Measurements from ENCODE around the gene KCNJ14.

Gene KCNJ14

GRCh38 chr19:48445606-48446481 lies 9.5 kb upstream of the KCNJ14 start, which contains the start of gene GRWD1:
TSS of gene GRWD1 (plus strand) at chr19:48445983. CDS start at chr19:48446006, 23 bp downstream.
- peak; percentile 94 for DNase-seq

- no peak for DNase-seq
Observed at GRCh38 chr19:48446579-48446978, 8.8 kb upstream of the KCNJ14 start.

GRCh38 chr19:48448563-48448962 lies 6.8 kb upstream of the KCNJ14 start:
- DNase-seq, result no peak

DNA sequence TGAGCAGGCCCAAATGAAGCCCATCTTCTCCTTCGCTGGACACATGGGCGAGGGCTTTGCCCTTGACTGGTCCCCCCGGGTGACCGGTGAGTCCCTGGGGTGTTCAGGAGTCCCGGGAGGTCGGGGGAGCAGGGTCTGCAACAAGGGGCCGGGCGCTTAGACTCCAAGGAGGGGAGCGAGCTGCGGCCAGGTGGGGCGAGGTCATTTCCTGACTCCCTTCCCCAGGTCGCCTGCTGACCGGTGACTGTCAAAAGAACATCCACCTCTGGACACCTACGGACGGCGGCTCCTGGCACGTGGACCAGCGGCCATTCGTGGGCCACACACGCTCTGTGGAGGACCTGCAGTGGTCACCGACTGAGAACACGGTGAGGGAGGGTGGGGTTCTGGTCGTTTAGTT lies 4.9 kb upstream of the KCNJ14 start:
- no peak for DNase-seq

DNA sequence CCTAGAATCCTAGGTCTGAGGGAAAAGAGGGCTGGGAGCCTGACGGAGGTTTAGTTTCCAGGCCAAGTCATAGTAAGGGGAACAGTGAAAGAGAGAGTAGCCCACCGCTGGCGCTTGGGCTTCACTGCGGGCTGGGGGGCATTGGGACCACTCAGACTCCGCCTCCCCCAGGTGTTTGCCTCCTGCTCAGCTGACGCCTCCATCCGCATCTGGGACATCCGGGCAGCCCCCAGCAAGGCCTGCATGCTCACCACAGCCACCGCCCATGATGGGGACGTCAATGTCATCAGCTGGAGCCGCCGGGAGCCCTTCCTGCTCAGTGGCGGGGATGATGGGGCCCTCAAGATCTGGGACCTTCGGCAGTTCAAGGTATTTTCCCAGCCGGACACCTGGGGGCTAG lies 4.5 kb upstream of the KCNJ14 start:
- no peak for DNase-seq

DNA sequence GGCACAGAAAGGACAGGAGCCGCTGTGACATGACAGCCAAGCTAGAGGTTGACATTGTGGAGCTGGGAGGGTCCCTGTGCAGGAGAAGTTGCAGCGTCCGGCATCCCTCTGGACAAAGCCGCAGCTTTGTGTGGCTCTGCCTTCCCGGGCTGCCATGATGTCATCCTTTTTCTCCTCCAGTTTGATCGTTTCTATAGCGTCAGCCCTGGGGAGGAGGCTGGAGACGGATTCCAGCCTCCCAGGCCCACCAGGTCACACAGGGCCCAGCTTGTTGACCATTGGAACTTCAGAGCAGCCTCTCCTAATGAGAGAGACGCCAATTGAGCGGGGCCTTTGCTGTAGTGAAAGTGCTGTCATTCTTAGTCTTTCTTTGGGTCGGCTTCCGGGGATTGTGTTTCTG lies 3.8 kb upstream of the KCNJ14 start:
- DNase-seq, result no peak

DNA sequence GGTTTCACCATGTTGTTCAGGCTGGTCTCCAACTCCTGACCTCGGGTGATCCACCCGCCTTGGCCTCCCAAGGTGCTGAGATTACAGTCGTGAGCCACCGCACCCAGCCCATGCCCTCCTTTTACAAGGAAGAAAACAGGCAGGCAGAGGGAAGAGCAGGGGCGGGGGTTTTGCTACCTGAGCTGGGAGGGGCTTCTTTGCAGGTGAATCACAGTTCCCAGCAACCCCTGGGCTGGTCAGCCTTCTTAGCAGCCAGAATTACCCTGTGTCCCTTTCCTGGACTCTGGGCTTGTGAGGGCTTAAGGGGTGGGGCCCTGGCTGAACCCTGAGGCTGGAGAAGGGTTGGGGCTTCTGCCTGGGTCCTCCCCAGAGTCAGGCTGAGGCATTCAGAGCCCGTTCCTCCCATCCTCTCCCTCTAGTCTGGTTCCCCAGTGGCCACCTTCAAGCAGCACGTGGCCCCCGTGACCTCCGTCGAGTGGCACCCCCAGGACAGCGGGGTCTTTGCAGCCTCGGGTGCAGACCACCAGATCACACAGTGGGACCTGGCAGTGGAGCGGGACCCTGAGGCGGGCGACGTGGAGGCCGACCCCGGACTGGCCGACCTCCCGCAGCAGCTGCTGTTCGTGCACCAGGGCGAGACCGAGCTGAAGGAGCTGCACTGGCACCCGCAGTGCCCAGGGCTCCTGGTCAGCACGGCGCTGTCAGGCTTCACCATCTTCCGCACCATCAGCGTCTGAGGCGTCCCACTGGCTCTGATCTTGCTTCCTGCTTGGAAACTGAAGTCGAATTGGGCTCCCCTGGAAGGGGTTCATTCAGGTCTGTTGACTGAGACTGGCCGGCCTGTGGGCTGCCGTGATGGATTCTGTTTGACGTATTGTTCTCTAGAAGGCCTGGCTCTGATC lies 2.8 kb upstream of the KCNJ14 start:
- DNase-seq, result no peak

GRCh38 chr19:48454150-48454730 lies 1.1 kb upstream of the KCNJ14 start:
- DNase-seq, result no peak

DNA sequence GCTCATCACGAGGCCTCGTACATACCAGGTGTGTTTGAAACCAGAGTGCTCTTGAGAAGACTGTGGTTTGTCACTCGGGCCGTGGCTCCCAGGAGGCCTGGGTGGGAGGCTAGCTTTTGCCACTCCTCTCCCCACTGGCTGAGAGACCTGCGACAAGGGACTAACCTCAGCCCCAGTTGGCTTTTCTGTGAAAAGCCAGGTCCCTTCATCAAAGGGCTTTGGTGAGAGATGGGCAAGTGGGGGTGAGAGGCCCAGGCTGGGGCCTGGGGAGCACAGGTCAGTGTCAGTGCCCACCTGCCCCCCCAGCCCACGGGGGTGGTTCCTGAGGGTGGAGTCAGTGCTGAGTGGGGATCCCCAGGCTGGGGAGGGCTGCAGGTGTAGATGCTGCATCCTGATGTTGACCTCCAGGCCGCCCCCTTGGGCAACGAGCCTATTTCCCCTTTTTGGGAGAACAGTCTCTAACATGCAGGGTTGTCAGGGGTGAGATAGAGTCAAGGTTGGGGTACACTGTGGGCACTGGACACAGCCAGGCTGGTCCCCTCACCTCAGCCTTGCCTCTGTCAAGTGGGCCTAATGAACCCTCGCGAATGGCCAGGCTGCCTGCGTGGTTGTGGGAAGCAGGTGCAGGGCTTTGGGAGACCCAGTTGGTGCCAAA lies 661 bp downstream of the KCNJ14 start:
- DNase-seq, result no peak

DNA sequence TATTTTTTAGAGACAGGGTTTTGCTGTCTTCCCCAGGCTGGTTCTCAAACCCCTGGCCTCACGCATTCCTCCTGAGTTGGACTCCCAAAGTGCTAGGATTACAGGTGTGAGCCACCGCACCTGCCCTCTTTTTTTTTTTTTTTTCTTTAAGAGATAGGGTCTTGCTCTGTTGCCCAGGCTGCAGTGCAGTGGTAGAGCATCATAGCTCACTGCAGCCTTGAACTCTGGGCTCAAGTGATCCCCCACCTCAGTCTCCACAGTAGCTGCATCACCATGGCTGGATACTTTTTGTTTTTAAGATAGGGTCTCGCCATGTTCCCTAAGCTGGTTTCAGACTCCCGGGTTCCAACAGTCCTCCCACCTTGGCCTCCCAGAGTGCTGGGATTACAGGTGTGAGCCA lies 1.5 kb downstream of the KCNJ14 start:
- no peak for DNase-seq

GRCh38 chr19:48458016-48458415 lies 2.6 kb downstream of the KCNJ14 start:
- no peak for DNase-seq

DNA sequence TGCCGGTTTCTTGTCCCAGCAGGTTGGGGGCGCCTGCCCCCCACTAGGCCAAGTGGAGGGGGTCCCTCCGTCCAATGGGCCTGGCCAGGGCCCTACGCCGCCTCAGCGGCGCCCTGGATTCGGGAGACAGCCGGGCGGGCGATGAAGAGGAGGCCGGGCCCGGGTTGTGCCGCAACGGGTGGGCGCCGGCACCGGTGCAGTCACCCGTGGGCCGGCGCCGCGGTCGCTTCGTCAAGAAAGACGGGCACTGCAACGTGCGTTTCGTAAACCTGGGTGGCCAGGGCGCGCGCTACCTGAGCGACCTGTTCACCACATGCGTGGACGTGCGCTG lies 6.2 kb downstream of the KCNJ14 start:
- no peak for DNase-seq

DNA sequence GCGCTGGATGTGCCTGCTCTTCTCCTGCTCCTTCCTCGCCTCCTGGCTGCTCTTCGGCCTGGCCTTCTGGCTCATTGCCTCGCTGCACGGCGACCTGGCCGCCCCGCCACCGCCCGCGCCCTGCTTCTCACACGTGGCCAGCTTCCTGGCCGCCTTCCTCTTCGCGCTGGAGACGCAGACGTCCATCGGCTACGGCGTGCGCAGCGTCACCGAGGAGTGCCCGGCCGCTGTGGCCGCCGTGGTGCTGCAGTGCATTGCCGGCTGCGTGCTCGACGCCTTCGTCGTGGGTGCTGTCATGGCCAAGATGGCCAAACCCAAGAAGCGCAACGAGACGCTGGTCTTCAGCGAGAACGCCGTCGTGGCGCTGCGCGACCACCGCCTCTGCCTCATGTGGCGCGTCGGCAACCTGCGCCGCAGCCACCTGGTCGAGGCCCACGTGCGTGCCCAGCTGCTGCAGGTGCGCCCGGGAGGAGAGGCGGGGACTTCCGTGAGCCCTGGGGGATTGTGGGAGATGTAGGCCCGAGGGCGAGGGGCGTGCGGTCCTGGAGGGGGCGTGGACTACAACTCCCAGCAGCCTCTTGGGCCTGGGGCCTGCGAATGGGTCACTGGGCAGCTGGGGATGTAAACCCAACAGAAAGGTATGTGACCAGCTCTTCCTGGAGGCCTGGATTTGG lies 6.7 kb downstream of the KCNJ14 start:
- no peak for DNase-seq

GRCh38 chr19:48465215-48465614 lies 9.8 kb downstream of the KCNJ14 start:
- DNase-seq, result no peak

GRCh38 chr19:48466561-48467325 lies 11.4 kb downstream of the KCNJ14 start:
- no peak for DNase-seq

GRCh38 chr19:48468772-48469288 lies 13.5 kb downstream of the KCNJ14 start:
- DNase-seq, result peak; percentile 99

DNA sequence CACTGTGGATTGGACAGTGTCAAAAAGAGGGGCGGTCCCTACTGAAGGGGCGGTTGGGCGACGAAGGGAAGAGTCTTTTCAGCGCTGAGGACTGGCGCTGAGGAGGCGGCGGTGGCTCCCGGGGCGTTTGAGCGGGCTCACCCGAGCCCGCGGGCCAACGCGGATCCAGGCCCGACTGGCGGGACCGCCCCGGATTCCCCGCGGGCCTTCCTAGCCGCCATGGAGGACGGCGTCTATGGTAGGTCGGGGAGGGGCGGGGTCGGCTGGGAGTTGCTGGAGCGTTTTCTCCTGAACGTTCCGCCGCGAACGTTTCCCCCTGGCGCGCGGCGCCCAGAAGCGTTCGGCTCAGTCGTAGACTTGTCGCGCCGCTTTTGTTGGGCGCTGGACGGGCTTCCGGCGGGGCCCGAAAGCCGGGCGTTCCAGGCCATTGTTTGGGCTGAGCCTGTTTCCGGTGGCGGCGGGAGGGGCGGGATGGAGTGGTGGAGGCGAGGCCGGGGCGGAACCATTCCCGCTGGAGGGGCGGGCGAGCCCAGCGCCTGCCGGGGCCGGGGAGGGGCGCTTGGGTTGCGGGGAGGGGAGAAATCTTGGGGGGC lies 14.0 kb downstream of the KCNJ14 start, which contains the start of gene CYTH2:
Gene CYTH2 (plus strand): TSS at position 81 of the 593 bp plus-strand sequence. CDS start 139 bp downstream, at position 220.
- no peak for DNase-seq

GRCh38 chr19:48469934-48470680 lies 14.7 kb downstream of the KCNJ14 start:
- no peak for DNase-seq

GRCh38 chr19:48470856-48471255 lies 15.5 kb downstream of the KCNJ14 start:
- no peak for DNase-seq

DNA sequence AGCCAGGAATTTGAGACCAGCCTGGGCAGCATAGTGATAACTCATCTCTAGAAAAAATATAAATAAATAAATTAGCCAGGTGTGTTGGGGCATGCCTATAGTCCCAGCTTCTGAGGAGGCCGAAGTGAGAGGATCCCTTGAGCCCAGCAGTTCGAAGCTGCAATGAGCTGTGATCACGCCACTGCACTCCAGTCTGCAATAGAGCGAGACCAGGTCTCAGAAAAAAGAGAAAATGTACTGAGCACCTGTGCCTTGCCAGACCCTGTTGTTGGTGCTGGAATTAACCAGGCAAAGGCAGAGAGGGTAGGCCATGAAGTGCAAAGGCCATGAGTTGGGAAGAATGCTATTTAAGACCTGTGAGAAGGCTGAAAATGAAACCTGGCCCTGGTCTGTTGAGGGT lies 16.5 kb downstream of the KCNJ14 start:
- DNase-seq, result no peak
